Adipose tissue (tissue), 3 donors: ENCODE data around the gene PIK3R1. TPM values are rescaled to one million over a fixed set of nuclear protein-coding genes. Genes with fewer than 3 reads are reported as not detected.

Source experiments
- H3K27ac ChIP-seq: one replicate; pipeline ENCODE4 v1.5.1; 2013; ENCODE audit warnings: low read depth, low read length
- WGBS, 3 donors: extraction: QIAGEN DNeasy Blood & Tissue Kit; methylation state at CpG; one replicate each; pipeline ENCODE4 v1.1.7; 2013; 5-methylcytosine and 5-hydroxymethylcytosine counted together
- polyA plus RNA-seq, 3 donors: library from polyadenylated mRNA; stranded (reverse); fragments of 200-250 nt; gene quantifications; one replicate each; pipeline ENCODE4 v1.2.3, GENCODE V29; 2013
- donor health status: healthy with polysubstance abuse.
- donor health status: Bipolar disorder and iron deficiency.
- donor health status: healthy.

The PIK3R1 gene
- polyA plus RNA-seq, 3 donors = 12.1 to 58.9 (median 41.0) TPM

- no peak overlapping the region for H3K27ac ChIP-seq
- 75 to 82% (median 82%) methylated on average over 5 of the region's 5 CpGs for WGBS, 3 donors
Observed at GRCh38 chr5:68277431-68277830, 61.9 kb downstream of the PIK3R1 start.

- H3K27ac ChIP-seq = no peak overlapping the region
- WGBS, 3 donors = 88 to 89% (median 89%) methylated on average over 4 of the region's 4 CpGs
Observed at GRCh38 chr5:68279984-68280383, 64.4 kb downstream of the PIK3R1 start.

GRCh38 chr5:68282001-68282400, 66.4 kb downstream of the PIK3R1 start:
- WGBS, 3 donors = 91 to 93% (median 92%) methylated on average over 4 of the region's 4 CpGs

GRCh38 chr5:68283766-68284165, 68.2 kb downstream of the PIK3R1 start:
- 75 to 84% (median 83%) methylated on average over 4 of the region's 4 CpGs for WGBS, 3 donors
- H3K27ac ChIP-seq = no peak overlapping the region

More at GRCh38 chr5:68282001-68282400, 66.4 kb downstream of the PIK3R1 start:
- no peak overlapping the region for H3K27ac ChIP-seq

- no peak overlapping the region for H3K27ac ChIP-seq
Observed at GRCh38 chr5:68285075-68285840, 69.7 kb downstream of the PIK3R1 start.

GRCh38 chr5:68285851-68286611, 70.5 kb downstream of the PIK3R1 start:
- no peak overlapping the region for H3K27ac ChIP-seq
- 20 to 30% (median 26%) methylated on average over 4 of the region's 4 CpGs for WGBS, 3 donors

More at GRCh38 chr5:68285075-68285840, 69.7 kb downstream of the PIK3R1 start:
- 70 to 82% (median 73%) methylated on average over 3 of the region's 3 CpGs for WGBS, 3 donors

- no peak overlapping the region for H3K27ac ChIP-seq
- WGBS, 3 donors = 31 to 54% (median 37%) methylated on average over 1 of the region's 1 CpG
Observed at GRCh38 chr5:68286612-68286912, 71.0 kb downstream of the PIK3R1 start.

- 51 to 56% (median 53%) methylated on average over 8 of the region's 8 CpGs for WGBS, 3 donors
- H3K27ac ChIP-seq = peak overlapping the region; percentile 71
Observed at GRCh38 chr5:68287631-68287975, 72.0 kb downstream of the PIK3R1 start.

- H3K27ac ChIP-seq = peak overlapping the region; percentile 71
- WGBS, 3 donors = 1 to 3% (median 2%) methylated on average over 45 of the region's 45 CpGs
Observed at GRCh38 chr5:68287976-68288706, 72.6 kb downstream of the PIK3R1 start.

- H3K27ac ChIP-seq = peak overlapping the region; percentile 58
- WGBS, 3 donors = 1 to 13% (median 12%) methylated on average over 10 of the region's 10 CpGs
Observed at GRCh38 chr5:68288707-68289134, 73.2 kb downstream of the PIK3R1 start.

GRCh38 chr5:68289498-68289897, 73.9 kb downstream of the PIK3R1 start:
- H3K27ac ChIP-seq = no peak overlapping the region
- 40 to 57% (median 55%) methylated on average over 4 of the region's 4 CpGs for WGBS, 3 donors

- 28 to 56% (median 51%) methylated on average over 4 of the region's 4 CpGs for WGBS, 3 donors
- no peak overlapping the region for H3K27ac ChIP-seq
Observed at GRCh38 chr5:68290260-68290674, 74.7 kb downstream of the PIK3R1 start.

GRCh38 chr5:68290847-68291246, 75.3 kb downstream of the PIK3R1 start:
- WGBS, 3 donors = 25 to 77% (median 74%) methylated on average over 3 of the region's 3 CpGs
- no peak overlapping the region for H3K27ac ChIP-seq

GRCh38 chr5:68292316-68292715, 76.8 kb downstream of the PIK3R1 start:
- H3K27ac ChIP-seq = no peak overlapping the region
- WGBS, 3 donors = 45 to 57% (median 54%) methylated on average over 3 of the region's 3 CpGs

GRCh38 chr5:68295772-68296171, 80.2 kb downstream of the PIK3R1 start:
- H3K27ac ChIP-seq = no peak overlapping the region
- 62 to 87% (median 83%) methylated on average over 3 of the region's 3 CpGs for WGBS, 3 donors

- no peak overlapping the region for H3K27ac ChIP-seq
- 89 to 90% (median 90%) methylated on average over 1 of the region's 1 CpG for WGBS, 3 donors
Observed at GRCh38 chr5:68296895-68297294, 81.3 kb downstream of the PIK3R1 start.

- 82 to 92% (median 86%) methylated on average over 4 of the region's 4 CpGs for WGBS, 3 donors
- H3K27ac ChIP-seq = no peak overlapping the region
Observed at GRCh38 chr5:68297656-68298055, 82.1 kb downstream of the PIK3R1 start.

- 39 to 73% (median 73%) methylated on average over 2 of the region's 2 CpGs for WGBS, 3 donors
- no peak overlapping the region for H3K27ac ChIP-seq
Observed at GRCh38 chr5:68298479-68298878, 82.9 kb downstream of the PIK3R1 start.

GRCh38 chr5:68299105-68299504, 83.5 kb downstream of the PIK3R1 start:
- H3K27ac ChIP-seq = no peak overlapping the region
- 64 to 74% (median 66%) methylated on average over 4 of the region's 4 CpGs for WGBS, 3 donors
